GM08714 (cell line): ENCODE results near the gene LPP.

Experiments
- H3K4me3 ChIP-seq: fragments of 200-500 bp; sonication (Bioruptor generic); 2 replicates; pipeline ENCODE4 v1.5.1; 2014; ENCODE audit warnings: mild to moderate bottlenecking, low read length, inconsistent platforms
- ZNF274 ChIP-seq: IDR thresholded peaks from 2 replicates; pipeline ENCODE4 v1.6.1; 2012; ENCODE audit warnings: mild to moderate bottlenecking, low read depth, low read length

The LPP gene

GRCh38 chr3:188832961-188833721, 679.2 kb downstream of the LPP start:
- TF ChIP-seq ZNF274 = no peak

GRCh38 chr3:188834349-188834748, 680.4 kb downstream of the LPP start:
- H3K4me3 ChIP-seq = no peak overlapping the region
- no peak for TF ChIP-seq ZNF274

More at GRCh38 chr3:188832961-188833721, 679.2 kb downstream of the LPP start:
- no peak overlapping the region for H3K4me3 ChIP-seq

- H3K4me3 ChIP-seq = no peak overlapping the region
- TF ChIP-seq ZNF274 = no peak
Measured at GRCh38 chr3:188839187-188839695, 685.3 kb downstream of the LPP start.

- H3K4me3 ChIP-seq = no peak overlapping the region
- TF ChIP-seq ZNF274 = no peak
Measured at GRCh38 chr3:188840290-188840689, 686.3 kb downstream of the LPP start.

- no peak for TF ChIP-seq ZNF274
Measured at GRCh38 chr3:188841906-188842305, 687.9 kb downstream of the LPP start.

GRCh38 chr3:188842639-188843038, 688.7 kb downstream of the LPP start:
- no peak for TF ChIP-seq ZNF274
- H3K4me3 ChIP-seq = no peak overlapping the region

More at GRCh38 chr3:188841906-188842305, 687.9 kb downstream of the LPP start:
- H3K4me3 ChIP-seq = no peak overlapping the region

- TF ChIP-seq ZNF274 = no peak
- H3K4me3 ChIP-seq = no peak overlapping the region
Measured at GRCh38 chr3:188844096-188844495, 690.1 kb downstream of the LPP start.

- no peak overlapping the region for H3K4me3 ChIP-seq
- TF ChIP-seq ZNF274 = no peak
Measured at GRCh38 chr3:188845514-188845913, 691.6 kb downstream of the LPP start.

GRCh38 chr3:188848947-188849346, 695.0 kb downstream of the LPP start:
- TF ChIP-seq ZNF274 = no peak
- H3K4me3 ChIP-seq = no peak overlapping the region

- TF ChIP-seq ZNF274 = no peak
- no peak overlapping the region for H3K4me3 ChIP-seq
Measured at GRCh38 chr3:188853856-188854771, 700.2 kb downstream of the LPP start.

- H3K4me3 ChIP-seq = no peak overlapping the region
- TF ChIP-seq ZNF274 = no peak
Measured at GRCh38 chr3:188854772-188855149, 700.8 kb downstream of the LPP start.

GRCh38 chr3:188855675-188856074, 701.7 kb downstream of the LPP start:
- no peak for TF ChIP-seq ZNF274
- H3K4me3 ChIP-seq = no peak overlapping the region

- no peak overlapping the region for H3K4me3 ChIP-seq
- TF ChIP-seq ZNF274 = no peak
Measured at GRCh38 chr3:188860147-188860546, 706.2 kb downstream of the LPP start.

- no peak for TF ChIP-seq ZNF274
- no peak overlapping the region for H3K4me3 ChIP-seq
Measured at GRCh38 chr3:188861842-188862744, 708.1 kb downstream of the LPP start.
